K562 (cell line): ENCODE measurements around the gene RGS12. TPM values are rescaled to one million over a fixed set of nuclear protein-coding genes. Genes with fewer than 3 reads are reported as not detected.
A peak's percentile ranks its signal among the peaks of the same experiment; 100 is the strongest.

Experiments used
- BDP1 ChIP-seq: IDR thresholded peaks from 3 replicates; pipeline ENCODE4 v1.6.1; 2011; ENCODE audit not compliant: insufficient read length, insufficient read depth
- CBX8 ChIP-seq: fragments of 200-600 bp; sonication (generic); IDR thresholded peaks from 2 replicates; pipeline ENCODE4 v1.6.1; 2012; ENCODE audit warnings: borderline replicate concordance, mixed run types, low read depth, mild to moderate bottlenecking, moderate library complexity, mixed read lengths, low read length, control low read depth, inconsistent platforms; ENCODE audit not compliant: poor library complexity, severe bottlenecking; ENCODE audit errors: extremely low read depth
- CREB1 ChIP-seq, 2 experiments: sonication (generic) in 1 of 2; formaldehyde crosslinking in 1 of 2; IDR thresholded peaks; 2 replicates each; pipeline versions ENCODE4 v1.6.1 to v1.8.0; 2012 to 2022; ENCODE audit warnings: inconsistent platforms in 1 of 2, mild to moderate bottlenecking in 1 of 2, missing genetic modification reagents in 1 of 2, moderate library complexity in 1 of 2
- FOXK2 ChIP-seq, 2 experiments: fragments of 450-650 bp; IDR thresholded peaks in 1 of 2; conservative IDR thresholded peaks in 1 of 2; 2 replicates each; pipeline ENCODE4 v1.6.1; 2016; ENCODE audit warnings: low read depth in 2 of 2, mild to moderate bottlenecking in 1 of 2
- HMG20A ChIP-seq: fragments of 450-650 bp; formaldehyde crosslinking; conservative IDR thresholded peaks from 2 replicates; pipeline ENCODE4 v1.4.0; 2020; ENCODE audit warnings: mild to moderate bottlenecking, mixed read lengths
- KAT8 ChIP-seq: fragments of 450-650 bp; IDR thresholded peaks from 2 replicates; pipeline ENCODE4 v1.6.1; 2016; ENCODE audit warnings: low read depth, mild to moderate bottlenecking
- KLF1 ChIP-seq: fragments of 450-650 bp; IDR thresholded peaks from 2 replicates; pipeline ENCODE4 v1.6.1; 2016; ENCODE audit warnings: missing genetic modification characterization, missing compliant biosample characterization
- PHB2 ChIP-seq: fragments of 450-650 bp; IDR thresholded peaks from 2 replicates; pipeline ENCODE4 v1.6.1; 2017; ENCODE audit warnings: low read depth
- PHF21A ChIP-seq: fragments of 450-650 bp; IDR thresholded peaks from 2 replicates; pipeline ENCODE4 v1.6.1; 2017; ENCODE audit warnings: low read depth, borderline replicate concordance
- RB1 ChIP-seq: fragments of 450-650 bp; IDR thresholded peaks from 2 replicates; pipeline ENCODE4 v1.6.1; 2017; ENCODE audit warnings: low read depth, mild to moderate bottlenecking
- SETDB1 ChIP-seq: IDR thresholded peaks from one replicate; pipeline ENCODE4 v1.6.1; 2012; ENCODE audit warnings: low read length, control low read depth, inconsistent platforms
- SRSF7 ChIP-seq: fragments of 200-400 bp; formaldehyde crosslinking; optimal IDR thresholded peaks from 2 replicates; pipeline ENCODE3; 2017; ENCODE audit warnings: mild to moderate bottlenecking, low read depth, low read length
- TBL1XR1 ChIP-seq, 2 experiments: IDR thresholded peaks; 2 replicates each; pipeline ENCODE4 v1.6.1; 2012; ENCODE audit warnings: improper control_type of control experiment in 2 of 2, low read length in 2 of 2, mild to moderate bottlenecking in 1 of 2
- TCF3 ChIP-seq: sonication (generic); formaldehyde crosslinking; IDR thresholded peaks from 2 replicates; pipeline ENCODE4 v1.4.0; 2020; ENCODE audit warnings: mild to moderate bottlenecking, missing genetic modification reagents
- YBX1 ChIP-seq: fragments of 450-650 bp; IDR thresholded peaks from 2 replicates; pipeline ENCODE4 v1.7.1; 2016; ENCODE audit warnings: mild to moderate bottlenecking
- ZC3H4 ChIP-seq: sonication (generic); formaldehyde crosslinking; IDR thresholded peaks from 2 replicates; pipeline ENCODE4 v1.9.0; 2021; ENCODE audit warnings: missing genetic modification reagents, borderline replicate concordance
- ZNF134 ChIP-seq: fragments of 250-450 bp; sonication (Bioruptor Pico); conservative IDR thresholded peaks from 2 replicates; pipeline ENCODE4 v1.4.0; 2020
- ZNF274 ChIP-seq: IDR thresholded peaks from 2 replicates; pipeline ENCODE4 v1.6.1; 2011; ENCODE audit warnings: low read depth, mild to moderate bottlenecking, low read length, moderate library complexity, borderline replicate concordance
- ZNF431 ChIP-seq: sonication (generic); formaldehyde crosslinking; IDR thresholded peaks from 2 replicates; pipeline ENCODE4 v1.8.0; 2022; ENCODE audit warnings: mild to moderate bottlenecking, missing genetic modification reagents
- ZNF707 ChIP-seq: fragments of 250-450 bp; sonication (Bioruptor Pico); conservative IDR thresholded peaks from 2 replicates; pipeline ENCODE4 v1.8.0; 2022; ENCODE audit warnings: inconsistent platforms, mild to moderate bottlenecking, moderate library complexity
- polyA plus RNA-seq, 8 experiments: library from polyadenylated mRNA; depleted of rRNA in 4 of 8; stranded (reverse) in 5 of 8; unstranded in 3 of 8; fragments of >200 nt; fragmentation: Nextera tagmentation in 2 of 8; fragmentation: Illumina TruSeq in 1 of 8; extraction: Ambion mirVana in 2 of 8; extraction: Trizol in 1 of 8; gene quantifications; 2 replicates each; pipeline versions ENCODE4 v1.2.1 to v1.2.3, GENCODE V29; 2011 to 2014; ENCODE audit warnings: inconsistent platforms in 1 of 8, missing spikeins in 1 of 8
- total RNA-seq, 7 experiments: library from RNA; depleted of rRNA in 6 of 7; stranded (reverse); fragments of >200 nt in 6 of 7; fragmentation: Illumina TruSeq in 2 of 7; extraction: Trizol in 2 of 7; gene quantifications; 2 replicates each; pipeline versions ENCODE4 v1.2.1 to v1.2.3, GENCODE V29; 2011 to 2021; ENCODE audit warnings: low replicate concordance in 1 of 7
- TF ChIP-seq, protein P1 (sequence below): fragments of 250-450 bp; sonication (Bioruptor Pico); IDR thresholded peaks from 2 replicates; pipeline ENCODE4 v1.4.0; 2020; ENCODE audit warnings: mild to moderate bottlenecking, moderate library complexity
- TF ChIP-seq, protein P2 (sequence below): fragments of 200-400 bp; formaldehyde crosslinking; IDR thresholded peaks from 2 replicates; pipeline ENCODE4 v1.6.1; 2017; ENCODE audit warnings: mild to moderate bottlenecking, low read depth, low read length, moderate library complexity

The RGS12 gene
- total and polyA plus RNA-seq, 9 of the 15 experiments (the other 6 are each of a cell fraction or from before 2014, with no cell fraction given), result 0.30 to 8.8 (median 5.5) TPM

GRCh38 chr4:3305610-3306371, 13.0 kb downstream of the RGS12 start (continued):
- no peak for TF ChIP-seq ZNF134
- no peak for TF ChIP-seq FOXK2 (conservative IDR thresholded peaks at IDR 0.05 in 1 of 2, IDR thresholded peaks at IDR 0.05 in 1 of 2; ENCODE audit: low read depth in 2 of 2)
- no peak for TF ChIP-seq TBL1XR1 (IDR thresholded peaks at IDR 0.05; ENCODE audit: low read length in 2 of 2)
- no peak for TF ChIP-seq SRSF7
- no peak for TF ChIP-seq RB1
- TF ChIP-seq, protein P1, sequence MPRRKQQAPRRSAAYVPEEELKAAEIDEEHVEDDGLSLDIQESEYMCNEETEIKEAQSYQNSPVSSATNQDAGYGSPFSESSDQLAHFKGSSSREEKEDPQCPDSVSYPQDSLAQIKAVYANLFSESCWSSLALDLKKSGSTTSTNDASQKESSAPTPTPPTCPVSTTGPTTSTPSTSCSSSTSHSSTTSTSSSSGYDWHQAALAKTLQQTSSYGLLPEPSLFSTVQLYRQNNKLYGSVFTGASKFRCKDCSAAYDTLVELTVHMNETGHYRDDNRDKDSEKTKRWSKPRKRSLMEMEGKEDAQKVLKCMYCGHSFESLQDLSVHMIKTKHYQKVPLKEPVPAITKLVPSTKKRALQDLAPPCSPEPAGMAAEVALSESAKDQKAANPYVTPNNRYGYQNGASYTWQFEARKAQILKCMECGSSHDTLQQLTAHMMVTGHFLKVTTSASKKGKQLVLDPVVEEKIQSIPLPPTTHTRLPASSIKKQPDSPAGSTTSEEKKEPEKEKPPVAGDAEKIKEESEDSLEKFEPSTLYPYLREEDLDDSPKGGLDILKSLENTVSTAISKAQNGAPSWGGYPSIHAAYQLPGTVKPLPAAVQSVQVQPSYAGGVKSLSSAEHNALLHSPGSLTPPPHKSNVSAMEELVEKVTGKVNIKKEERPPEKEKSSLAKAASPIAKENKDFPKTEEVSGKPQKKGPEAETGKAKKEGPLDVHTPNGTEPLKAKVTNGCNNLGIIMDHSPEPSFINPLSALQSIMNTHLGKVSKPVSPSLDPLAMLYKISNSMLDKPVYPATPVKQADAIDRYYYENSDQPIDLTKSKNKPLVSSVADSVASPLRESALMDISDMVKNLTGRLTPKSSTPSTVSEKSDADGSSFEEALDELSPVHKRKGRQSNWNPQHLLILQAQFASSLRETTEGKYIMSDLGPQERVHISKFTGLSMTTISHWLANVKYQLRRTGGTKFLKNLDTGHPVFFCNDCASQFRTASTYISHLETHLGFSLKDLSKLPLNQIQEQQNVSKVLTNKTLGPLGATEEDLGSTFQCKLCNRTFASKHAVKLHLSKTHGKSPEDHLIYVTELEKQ, result no peak
- 0 out of 2 replicates have a peak, but pooled peaks have one; percentile 16 for TF ChIP-seq HMG20A (CRISPR knock-in tag)
- TF ChIP-seq ZC3H4 (CRISPR knock-in tag), result no peak
- TF ChIP-seq KLF1 (tag), result no peak
- no peak for TF ChIP-seq BDP1
- TF ChIP-seq CREB1 (IDR thresholded peaks at IDR 0.05), result no peak
- no peak for TF ChIP-seq CREB1 (CRISPR knock-in tag; IDR thresholded peaks at IDR 0.05)
- TF ChIP-seq CBX8, result no peak
- TF ChIP-seq SETDB1, result no peak
- TF ChIP-seq, protein P2, sequence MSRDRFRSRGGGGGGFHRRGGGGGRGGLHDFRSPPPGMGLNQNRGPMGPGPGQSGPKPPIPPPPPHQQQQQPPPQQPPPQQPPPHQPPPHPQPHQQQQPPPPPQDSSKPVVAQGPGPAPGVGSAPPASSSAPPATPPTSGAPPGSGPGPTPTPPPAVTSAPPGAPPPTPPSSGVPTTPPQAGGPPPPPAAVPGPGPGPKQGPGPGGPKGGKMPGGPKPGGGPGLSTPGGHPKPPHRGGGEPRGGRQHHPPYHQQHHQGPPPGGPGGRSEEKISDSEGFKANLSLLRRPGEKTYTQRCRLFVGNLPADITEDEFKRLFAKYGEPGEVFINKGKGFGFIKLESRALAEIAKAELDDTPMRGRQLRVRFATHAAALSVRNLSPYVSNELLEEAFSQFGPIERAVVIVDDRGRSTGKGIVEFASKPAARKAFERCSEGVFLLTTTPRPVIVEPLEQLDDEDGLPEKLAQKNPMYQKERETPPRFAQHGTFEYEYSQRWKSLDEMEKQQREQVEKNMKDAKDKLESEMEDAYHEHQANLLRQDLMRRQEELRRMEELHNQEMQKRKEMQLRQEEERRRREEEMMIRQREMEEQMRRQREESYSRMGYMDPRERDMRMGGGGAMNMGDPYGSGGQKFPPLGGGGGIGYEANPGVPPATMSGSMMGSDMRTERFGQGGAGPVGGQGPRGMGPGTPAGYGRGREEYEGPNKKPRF, result no peak
- no peak for TF ChIP-seq ZNF707 (CRISPR knock-in tag)
- TF ChIP-seq ZNF274, result no peak
- TF ChIP-seq YBX1, result no peak
- TF ChIP-seq KAT8, result no peak
- no peak for TF ChIP-seq PHF21A
- no peak for TF ChIP-seq ZNF431 (CRISPR knock-in tag)
- no peak for TF ChIP-seq PHB2
- TF ChIP-seq TCF3 (CRISPR knock-in tag), result peak; percentile 89
